ENCODE measurements around the gene KCNH2.
A peak's percentile ranks its signal among the peaks of the same experiment; 100 is the strongest.

Gene KCNH2

DNA sequence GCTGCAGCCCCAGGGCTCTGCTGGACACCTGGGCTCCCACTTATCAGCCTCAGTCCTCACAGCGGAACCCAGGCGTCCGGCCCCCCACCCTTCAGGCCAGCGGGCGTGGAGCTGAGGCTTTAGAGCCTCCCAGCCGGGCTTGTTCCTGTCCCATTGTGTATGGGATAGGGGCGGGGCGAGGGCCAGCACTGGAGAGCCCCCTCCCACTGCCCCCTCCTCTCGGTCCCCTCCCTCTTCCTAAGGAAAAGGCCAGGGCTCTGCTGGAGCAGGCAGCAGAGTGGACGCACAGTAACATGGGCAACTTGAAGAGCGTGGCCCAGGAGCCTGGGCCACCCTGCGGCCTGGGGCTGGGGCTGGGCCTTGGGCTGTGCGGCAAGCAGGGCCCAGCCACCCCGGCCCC lies 15.4 kb upstream of the KCNH2 start:
- DNase-seq = no peak

DNA sequence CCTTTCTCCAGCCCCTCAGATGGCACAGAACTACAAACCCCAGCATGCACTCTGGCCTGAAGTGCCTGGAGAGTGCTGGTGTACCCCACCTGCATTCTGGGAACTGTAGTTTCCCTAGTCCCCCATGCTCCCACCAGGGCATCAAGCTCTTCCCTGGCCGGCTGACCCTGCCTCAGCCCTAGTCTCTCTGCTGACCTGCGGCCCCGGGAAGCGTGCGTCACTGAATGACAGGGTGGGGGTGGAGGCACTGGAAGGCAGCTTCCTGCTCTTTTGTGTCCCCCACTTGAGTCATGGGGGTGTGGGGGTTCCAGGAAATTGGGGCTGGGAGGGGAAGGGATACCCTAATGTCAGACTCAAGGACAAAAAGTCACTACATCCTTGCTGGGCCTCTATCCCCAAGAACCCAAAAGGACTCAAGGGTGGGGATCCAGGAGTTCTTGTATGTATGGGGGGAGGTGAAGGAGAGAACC lies 14.7 kb upstream of the KCNH2 start:
- no peak for DNase-seq

DNA sequence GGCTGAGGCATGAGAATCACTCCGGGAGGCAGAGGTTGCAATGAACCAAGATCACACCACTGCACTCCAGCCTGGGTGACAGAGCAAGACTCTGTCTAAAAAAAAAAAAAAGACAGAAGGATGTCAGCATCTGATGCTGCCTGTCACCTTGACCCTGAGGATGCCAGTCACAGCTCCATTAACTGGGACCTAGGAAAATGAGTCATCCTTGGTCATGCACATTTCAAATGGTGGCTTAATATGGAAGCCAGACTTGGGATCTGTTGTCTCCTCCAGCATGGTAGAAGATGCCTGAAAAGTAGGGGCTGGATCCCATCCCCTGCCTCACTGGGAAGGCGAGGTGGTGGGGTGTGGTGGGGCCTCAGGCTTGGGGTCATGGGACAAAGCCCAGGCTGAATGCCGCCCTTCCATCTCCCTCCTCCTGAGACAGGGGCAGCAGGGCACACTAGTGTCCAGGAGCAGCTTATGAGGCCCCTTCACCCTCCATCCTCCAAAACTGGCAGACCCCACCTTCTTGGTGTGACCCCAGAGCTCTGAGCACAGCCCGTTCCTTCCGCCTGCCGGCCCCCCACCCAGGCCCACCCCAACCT lies 14.0 kb upstream of the KCNH2 start:
- no peak for DNase-seq

DNA sequence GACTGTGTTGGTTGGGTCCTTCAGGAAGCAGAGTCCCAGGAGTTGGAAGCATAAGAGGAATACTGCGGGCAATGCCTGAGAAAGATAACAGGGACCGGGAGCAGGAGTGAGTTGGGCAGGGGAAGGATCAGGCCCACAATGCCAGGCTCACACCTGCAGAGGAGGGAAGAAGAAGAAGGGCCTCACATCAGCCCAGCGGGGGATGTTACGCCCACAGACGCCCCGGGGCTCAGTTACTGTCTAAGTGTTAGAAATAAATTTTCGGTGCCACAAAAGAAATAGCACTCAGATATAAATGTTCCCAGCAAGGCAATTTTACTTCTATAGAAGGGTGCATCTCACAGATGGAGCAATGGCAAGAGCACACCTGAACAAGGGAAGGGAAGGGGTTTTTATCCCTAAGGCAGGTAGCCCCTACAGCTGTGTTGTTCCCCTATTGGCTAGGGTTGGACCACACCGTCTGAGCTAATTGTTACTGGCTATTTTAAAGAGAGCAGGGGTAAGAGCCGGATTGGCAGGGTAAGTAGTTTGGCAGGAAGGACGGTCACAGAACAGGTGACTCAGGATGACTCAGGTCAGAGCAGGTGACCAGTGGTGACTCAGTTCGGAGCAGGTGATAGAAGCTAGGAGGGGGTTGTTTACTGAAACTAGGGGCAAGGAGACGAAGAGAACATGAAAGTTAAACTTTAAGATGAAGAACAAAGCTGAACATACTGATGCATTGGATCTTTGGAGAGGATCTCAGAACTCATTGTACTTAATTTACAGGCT lies 12.5 kb upstream of the KCNH2 start, which contains the start of gene NOS3:
NOS3 (plus strand) TSS at position 602 of the 771 bp plus-strand sequence. CDS start 2,787 bp downstream, outside the sequence.
- DNase-seq = no peak

DNA sequence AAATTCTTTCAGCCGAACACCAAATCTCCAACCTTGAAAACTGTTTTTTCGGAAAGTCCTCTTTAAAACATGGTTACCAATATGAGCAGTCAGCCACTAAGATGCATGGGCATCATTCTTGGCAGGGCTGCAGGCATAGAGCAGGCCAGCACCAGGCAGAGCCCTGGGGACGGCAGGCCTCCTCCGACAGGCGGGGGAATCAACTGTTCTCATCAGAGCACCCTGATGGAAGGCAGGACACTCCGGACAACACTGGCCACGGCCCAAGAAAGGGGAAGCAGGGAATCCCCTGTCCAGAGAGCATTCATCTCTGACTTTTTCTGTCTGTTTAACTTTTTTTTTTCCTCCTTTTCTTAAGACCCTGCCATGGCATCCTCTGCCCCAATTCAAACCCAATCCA lies 11.3 kb upstream of the KCNH2 start:
- DNase-seq = no peak

DNA sequence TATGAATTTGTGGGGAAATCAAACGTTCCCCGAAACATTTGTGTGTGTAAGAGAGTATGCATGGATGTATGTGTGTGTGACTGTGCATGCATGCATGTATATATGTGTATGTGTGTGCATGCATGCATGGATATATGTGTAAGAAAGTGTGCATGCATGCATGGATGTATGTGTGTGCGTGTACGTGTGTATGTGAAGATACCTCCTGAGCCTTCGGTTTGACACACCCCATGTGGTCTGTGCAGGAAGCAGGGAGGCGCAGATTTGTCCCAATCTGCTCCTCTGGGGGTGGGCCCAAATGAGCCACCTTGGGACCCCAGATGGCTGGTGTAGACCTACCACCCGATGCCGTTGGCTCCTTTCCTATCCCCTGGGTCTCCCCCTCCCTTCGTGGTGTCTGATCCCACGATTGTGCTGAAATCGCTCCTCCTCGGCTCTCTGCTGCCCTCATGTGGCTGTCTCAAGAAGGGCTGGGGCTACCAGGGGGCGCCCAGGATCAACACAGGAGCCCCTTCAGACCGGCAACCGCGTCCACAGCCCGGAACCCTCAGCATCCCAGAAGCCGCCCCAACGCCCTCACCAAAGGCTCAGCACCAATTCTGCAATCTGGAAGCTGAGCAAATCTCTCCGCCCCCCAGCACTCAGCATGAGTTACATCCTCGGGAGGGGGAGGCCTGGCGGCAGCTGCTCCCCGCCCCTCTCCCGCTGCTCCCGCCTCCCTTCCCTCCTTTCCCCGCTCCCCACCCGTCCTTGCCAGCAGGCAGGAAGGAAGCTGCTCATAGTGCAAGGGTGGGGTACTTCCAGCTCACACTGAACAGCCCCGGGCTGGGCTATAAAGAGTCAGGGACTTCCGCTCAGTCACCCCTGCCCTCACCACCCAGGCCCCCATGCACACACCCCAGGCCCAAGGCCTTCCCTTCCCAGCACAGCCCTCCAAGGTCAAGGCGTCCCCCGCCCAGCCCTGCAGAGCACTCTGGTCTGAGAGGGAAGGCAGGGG lies 10.4 kb upstream of the KCNH2 start:
- peak; percentile 79 for DNase-seq

DNA sequence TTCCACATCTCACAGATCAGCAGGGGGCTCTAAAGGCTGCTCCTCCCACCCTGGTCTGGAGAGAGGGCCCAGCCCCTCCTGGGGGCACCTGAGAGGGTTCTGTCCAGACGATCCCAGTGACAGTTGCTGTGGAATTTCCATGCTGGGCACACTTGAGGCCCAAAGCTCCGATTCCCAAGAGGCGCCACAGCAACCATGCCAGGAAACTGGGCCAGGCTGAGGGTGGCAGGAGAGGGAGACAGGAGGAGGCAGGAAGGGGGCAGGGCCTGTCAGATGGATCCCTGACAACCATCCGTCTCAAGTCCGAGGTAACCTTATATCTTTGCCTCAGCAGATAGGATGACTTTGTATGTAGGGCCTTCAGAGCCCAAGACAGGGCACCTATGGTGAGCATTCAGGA lies 8.4 kb upstream of the KCNH2 start:
- DNase-seq = no peak

DNA sequence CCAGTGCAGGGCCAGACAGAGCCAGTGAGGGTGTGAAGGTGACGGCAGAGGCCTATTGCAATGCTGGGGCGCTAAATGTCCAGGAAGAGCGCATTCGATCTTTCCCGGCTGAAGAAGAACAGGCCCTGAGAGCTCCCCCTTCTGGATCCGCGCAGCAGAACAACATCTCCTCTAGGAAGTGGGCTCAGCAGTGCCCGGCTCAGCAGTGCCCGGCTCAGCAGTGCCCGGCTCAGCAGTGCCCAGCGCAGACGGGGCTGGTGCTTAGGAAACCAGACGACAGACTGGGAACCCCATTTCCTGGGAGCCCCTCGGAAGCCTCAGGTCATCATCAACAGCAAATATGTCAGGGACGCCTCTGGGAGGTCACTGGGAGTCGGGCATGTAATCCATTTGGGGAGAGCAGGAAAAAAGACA lies 8.0 kb upstream of the KCNH2 start:
- peak; percentile 72 for DNase-seq

DNA sequence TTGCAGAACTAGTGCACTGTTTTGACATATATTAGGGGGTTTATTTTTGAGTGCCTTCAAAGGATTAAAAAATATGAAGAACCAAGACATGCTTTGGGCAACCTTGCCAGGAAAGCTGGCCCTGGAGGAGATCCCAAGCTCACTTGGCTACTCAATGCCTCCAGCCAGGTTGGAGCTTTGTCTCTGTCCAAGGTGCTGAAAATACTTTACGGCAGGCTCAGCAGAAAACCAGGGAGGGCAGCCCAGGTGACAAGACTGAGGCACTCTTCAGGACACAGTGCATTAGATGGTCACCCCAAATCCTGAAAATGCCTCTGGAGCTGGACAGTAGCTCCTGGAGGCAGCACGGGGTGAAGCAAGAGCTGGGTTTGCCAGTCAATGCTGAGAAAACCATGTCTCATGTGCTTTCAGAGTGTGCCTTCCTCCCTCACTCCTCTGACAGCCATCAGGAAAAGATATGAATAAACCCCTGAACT lies 5.8 kb upstream of the KCNH2 start:
- DNase-seq = no peak

DNA sequence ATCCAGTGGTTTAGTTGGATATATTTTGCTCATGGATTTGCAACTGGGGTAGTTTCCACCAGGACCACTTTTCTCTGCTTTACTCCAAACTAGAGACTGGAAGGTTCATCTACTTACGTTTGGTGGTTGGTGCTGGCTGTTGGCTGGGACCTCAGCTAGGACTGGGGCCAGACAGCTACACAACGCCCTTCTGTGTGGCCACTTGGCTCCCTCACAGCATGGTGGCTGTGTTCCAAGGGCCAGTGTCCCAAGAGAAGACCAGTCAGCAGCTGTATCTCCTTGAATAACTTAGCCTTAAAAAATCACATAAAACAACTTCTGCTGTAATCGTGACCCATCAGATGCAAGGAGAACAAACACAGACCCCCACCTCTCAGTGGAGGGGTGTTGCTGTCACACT lies 4.2 kb upstream of the KCNH2 start:
- DNase-seq = no peak

DNA sequence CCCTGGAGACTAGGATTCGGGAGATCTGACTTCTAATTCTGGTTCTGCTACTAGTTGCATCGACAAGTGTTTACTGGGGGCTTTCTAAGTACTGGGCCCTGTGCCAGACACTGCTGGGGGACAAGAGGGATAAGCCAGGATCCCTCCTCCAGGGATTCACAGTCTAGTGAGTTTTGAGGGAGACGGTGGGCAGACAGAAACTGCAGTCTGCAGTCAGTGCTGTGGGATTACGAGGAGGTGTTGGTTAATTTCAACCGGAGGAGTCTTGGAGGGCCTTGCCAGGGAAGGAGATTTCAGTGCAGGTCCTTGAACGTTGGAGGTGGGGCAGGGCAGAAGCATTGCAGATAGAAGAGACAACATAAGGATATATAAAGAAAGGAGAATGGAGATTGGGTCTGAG lies 3.5 kb upstream of the KCNH2 start:
- DNase-seq = no peak

DNA sequence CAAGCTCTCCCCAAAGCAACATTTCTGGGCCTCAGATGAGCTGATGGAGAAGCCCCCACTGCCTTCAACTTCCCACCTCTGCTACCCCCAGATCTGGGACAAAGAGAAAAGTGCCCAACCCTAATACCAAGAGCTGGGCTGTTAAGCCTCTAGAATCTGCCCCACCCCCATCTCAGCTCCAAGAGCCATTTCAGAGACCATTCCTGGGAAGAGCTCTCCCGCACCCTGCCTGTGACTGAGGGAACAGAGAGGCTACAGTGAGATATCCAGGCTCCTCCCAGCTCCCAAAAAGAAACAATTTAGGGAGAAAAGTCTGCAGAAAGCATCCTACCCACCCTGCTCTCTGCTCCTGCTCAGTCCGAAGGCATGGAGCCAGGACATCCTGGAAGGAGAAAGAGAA lies 2.5 kb upstream of the KCNH2 start:
- DNase-seq = no peak

DNA sequence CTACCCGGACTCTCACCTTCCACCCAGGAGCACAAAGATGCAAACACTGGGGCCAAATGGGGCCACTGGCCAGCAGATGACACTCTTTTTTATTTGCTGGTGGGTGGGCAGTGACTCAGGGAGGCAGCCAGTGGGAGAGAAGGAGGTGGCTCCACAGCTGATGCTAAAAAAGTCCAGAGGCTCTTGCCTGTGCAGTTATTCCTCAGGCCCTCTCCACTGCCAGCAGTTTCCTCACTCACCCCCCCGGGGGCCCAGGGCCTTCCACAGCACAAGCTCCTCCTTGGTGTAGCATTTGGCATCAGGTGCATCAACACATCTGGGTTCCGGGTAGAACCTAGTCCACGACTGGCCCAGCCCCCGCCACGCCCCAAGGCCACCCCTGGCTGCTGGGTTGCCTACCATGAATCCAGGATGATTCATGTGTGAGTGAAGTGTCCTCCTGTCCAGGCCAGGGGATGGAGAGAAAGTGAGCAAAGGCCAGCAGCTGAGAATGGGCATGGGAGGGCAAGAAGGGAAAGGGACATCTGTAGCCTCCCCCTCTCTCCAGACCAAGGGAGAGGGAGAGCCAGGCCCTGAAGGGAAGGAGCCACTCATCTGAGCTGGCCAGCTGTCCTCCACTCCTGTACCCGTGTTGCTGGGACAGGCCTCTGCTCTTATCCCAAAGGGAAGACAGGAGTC lies 1.7 kb upstream of the KCNH2 start:
- DNase-seq = no peak

DNA sequence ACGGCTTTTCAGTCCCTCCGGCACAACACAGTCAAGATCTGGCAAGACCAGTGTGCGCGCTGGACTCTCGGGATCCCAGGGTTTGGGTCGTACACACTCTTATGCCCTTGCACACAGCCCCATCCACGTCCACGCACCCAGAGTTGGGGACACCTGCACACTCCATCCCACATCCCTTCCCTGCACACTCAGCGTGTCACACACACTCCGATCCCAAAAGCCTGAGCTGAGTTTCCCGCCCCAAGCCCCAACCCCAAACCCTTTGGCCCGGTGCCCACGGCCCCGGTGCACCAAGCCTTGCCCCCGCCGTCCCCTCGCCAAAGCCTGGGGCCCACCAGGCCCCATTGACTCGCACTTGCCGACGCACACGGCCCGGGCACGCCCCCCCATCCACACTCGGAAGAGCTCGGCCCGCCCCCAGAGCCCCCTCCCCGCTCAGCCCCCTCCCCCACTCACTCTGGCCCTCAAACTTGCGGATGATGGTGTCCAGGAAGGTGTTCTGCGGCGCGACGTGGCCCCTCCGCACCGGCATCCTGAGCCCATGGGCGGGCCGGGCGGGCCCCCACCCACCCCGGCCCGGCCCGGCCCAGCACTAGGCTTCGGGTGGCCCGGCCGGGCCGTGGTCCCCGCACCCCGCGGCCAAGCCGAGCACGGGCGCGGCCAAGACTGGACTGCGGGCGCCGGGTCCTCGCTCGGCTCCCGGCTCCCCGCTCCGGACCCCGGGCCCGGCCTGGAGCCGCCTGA lies 567 bp downstream of the KCNH2 start:
- no peak for DNase-seq

DNA sequence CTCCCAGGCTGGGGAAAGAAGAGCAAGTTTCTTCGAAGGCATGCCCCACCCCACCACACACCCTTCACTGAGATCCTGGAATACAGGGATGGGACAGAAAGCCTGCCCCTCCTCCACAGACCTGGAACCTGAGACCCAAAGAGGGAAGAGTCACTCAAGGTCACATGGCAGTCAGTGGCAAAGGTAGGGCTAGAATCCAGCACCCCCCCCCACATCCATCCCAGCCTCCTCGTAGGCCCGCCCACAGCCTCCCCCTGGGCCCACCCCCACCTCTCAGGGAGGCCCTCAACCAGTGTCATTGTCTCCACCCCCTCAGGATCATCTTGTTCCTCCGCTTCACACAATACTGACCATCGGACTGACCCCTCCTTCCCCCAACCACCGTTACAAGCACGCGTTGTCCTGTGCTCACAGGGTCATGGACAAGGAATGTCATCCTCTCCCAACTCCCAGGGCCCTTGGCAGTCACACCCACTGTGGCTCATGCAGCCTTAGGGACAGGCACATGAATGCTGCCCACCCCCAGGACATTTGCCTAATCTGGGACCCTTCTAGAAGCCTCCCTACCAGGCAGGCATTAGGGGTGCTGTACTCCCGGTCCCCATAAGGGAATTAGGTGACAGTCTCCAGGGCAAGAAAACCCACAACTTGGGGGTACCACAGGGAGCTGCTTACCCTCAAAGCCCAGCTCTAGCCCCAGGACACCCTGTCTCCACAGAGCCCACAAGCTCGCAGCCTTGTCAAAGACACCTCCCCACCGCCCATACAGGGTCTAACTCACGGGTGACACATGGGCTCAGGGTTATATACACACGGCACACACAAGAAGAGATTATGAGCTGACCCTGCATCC lies 1.4 kb downstream of the KCNH2 start:
- DNase-seq = peak; percentile 24

DNA sequence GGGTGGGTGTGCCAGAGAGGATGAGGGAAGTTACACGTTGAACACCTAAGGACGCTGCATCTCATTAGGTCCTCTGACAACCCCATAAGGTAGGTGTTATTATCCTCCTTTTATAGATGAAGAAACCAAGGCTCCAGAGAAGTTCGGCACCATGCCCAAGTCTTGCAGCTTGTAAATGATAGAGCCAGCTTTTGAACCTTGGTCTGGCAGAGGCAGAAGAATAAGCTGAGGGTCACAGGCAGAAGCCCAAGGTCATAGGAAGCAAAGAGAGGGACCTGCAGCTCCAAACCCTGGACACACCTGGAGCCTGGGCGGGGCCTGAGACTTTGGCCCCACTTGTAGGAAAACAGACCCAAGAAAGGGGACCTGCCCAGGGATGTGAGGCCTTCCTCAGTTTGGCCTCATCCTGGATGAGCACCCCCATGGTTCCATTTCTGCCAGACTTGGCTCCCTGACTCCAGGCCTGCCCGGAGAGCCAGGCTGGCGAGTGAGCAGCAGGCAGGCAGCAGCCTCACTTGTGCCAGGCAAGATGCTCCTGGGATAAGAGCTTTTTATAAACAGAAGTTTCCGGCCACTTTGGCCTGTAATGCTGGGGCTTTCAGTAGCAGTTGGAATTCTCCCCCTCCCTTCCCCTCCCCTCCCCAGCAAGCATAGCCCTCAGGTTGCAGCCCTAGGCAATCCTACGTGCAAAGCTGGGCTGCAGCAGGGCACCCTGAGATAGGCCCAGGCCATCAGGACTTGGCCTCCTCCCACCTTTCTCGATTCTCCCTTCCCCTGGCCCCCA lies 2.4 kb downstream of the KCNH2 start:
- DNase-seq = no peak

DNA sequence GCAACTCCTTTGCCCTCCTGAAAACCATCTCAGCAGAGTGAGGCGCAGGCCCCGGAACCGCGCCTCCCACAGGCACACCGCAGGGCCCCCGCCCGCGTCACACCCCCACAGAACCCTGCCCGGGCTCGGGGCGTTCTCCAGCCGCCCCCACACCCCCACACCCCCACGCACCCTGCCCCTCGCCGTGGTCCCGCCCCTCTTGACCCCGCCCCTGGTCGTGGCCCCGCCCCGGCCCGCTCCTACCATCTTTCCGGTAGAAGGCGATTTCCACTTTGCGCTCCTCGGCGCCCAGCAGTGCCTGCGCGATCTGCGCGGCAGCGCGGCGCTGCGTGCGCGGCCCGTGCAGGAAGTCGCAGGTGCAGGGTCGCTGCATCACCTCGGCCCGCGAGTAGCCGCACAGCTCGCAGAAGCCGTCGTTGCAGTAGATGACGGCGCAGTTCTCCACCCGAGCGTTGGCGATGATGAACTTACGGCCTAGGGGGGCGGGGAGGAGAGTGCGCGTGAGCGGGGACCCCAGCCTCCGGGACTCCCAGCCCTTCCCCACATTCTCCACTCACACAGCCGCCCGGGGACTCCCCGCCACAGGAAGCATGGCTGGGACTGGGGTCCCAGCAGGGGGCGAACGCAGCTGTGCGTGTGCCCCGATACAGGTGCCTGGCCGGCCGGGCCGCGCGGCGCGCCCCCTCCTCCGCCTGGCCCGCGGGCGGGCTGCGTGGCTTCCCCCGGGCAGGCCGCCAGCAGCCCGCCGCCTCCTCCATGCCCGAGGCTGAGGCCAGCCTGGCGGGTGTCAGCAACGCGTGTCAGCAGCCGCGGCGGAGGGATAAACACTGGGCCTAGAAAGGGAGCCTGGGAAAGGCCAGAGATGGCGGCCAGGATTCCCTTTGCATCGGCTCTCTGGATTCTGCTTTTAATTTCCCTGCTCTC lies 3.4 kb downstream of the KCNH2 start:
- DNase-seq = peak; percentile 54

DNA sequence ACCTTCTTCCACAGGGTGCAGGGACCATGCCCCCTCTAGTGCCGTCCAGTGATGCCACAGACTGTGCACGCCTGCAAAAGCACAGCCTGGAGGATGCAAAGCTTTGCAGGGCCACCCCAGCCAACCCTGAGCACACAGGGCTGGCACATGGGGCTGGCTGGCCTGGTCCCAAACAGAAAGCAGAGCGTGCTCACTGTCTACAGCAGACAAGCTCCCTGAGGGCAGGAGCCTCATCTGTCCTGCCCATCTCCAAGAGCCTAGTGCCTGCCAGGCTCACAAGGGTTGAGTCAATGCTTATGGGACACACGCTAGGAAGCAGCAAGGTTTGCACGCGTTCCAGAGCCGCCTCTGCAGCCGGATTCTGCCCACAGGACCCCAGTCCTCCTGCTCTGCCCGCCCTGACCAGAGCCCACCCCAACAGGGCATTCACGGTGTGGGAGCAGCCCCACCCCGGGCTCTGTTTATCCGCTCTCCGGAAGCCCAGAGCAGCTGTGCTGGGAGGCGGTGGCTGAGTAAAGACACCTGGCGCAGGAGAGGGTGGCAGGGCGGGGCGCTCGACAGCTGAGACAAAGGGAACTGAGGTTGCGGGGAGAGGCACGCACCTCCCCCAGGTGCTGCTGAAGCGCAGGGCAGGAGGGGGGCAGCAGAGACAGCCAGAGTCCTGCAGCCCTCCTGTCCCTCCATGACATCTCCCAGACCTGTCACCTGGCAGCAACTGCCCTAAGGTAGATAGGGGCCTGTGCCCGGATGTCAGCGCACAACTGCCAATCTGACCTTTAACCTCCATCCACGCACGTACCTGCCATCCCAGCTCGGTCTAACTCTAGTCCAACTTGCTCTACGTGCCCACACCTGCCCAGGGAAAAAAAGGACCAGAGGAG lies 4.3 kb downstream of the KCNH2 start:
- peak; percentile 79 for DNase-seq
